Skeletal muscle tissue (tissue), 4 donors: ENCODE results near the gene EPB41L2. TPM values are rescaled to one million over a fixed set of nuclear protein-coding genes. Genes with fewer than 3 reads are reported as not detected.
A peak's percentile ranks its signal among the peaks of the same experiment; 100 is the strongest.
"Not testable (repeated sequence)": the region's sequence is repeated elsewhere in the genome, so short reads cannot be mapped to it uniquely, and the experiment has no call there.

ENCODE experiments used
- H3K27ac ChIP-seq: one replicate; pipeline ENCODE4 v1.7.0; 2013; ENCODE audit warnings: mild to moderate bottlenecking, low read depth, low read length, inconsistent platforms
- H3K27me3 ChIP-seq, 3 donors: one replicate each; pipeline ENCODE4 v1.7.0; 2013; ENCODE audit warnings: low read length in 3 of 3; ENCODE audit not compliant: control insufficient read depth in 3 of 3, insufficient read depth in 3 of 3
- H3K36me3 ChIP-seq, 3 donors: one replicate each; pipeline ENCODE4 v1.7.0; 2013; ENCODE audit warnings: low read length in 3 of 3; ENCODE audit not compliant: control insufficient read depth in 3 of 3, insufficient read depth in 3 of 3
- H3K4me1 ChIP-seq, 3 donors: one replicate each; pipeline ENCODE4 v1.7.0; 2013; ENCODE audit warnings: low read length in 3 of 3, mild to moderate bottlenecking in 3 of 3; ENCODE audit not compliant: control insufficient read depth in 3 of 3, insufficient read depth in 3 of 3
- H3K4me3 ChIP-seq, 3 donors: one replicate each; pipeline ENCODE4 v1.7.0; 2013; ENCODE audit warnings: low read length in 3 of 3
- H3K9ac ChIP-seq, 3 donors: one replicate each; pipeline ENCODE4 v1.7.0; 2013; ENCODE audit warnings: low read length in 3 of 3, mild to moderate bottlenecking in 3 of 3, moderate library complexity in 2 of 3, low read depth in 1 of 3
- H3K9me3 ChIP-seq, 3 donors: one replicate each; pipeline ENCODE4 v1.7.0; 2013; ENCODE audit warnings: low read length in 3 of 3; ENCODE audit not compliant: control insufficient read depth in 3 of 3
- total RNA-seq: library from RNA; depleted of rRNA; stranded (reverse); fragments of >200 nt; gene quantifications from one replicate; pipeline ENCODE4 v1.2.3, GENCODE V29; 2014
- donor health status: Osteomylitis.

The EPB41L2 gene
- total RNA-seq, 1 donor from 2014 or later, result 187 TPM

GRCh38 chr6:130928158-130928912, 134.7 kb downstream of the EPB41L2 start:
- Histone ChIP-seq H3K4me3 (peak overlapping the region in 1 of 3 donors; percentile 20), H3K27me3 (no peaks in the 10 kb centered on the region), H3K9me3 (no peaks in the 10 kb centered on the region), H3K27ac (peak overlapping the region; percentile 32), H3K9ac (no peak overlapping the region), H3K36me3 (peaks cover 0 to 4% (median 0%) of the 10 kb centered on the region in 3 donors), H3K4me1 (peaks cover 3 to 21% (median 20%) of the 10 kb centered on the region in 3 donors)

- peaks cover 0 to 4% (median 0%) of the 10 kb centered on the region in 3 donors for H3K36me3 ChIP-seq
- no peaks in the 10 kb centered on the region for H3K27me3 ChIP-seq
- H3K9ac ChIP-seq, result no peak overlapping the region
- no peaks in the 10 kb centered on the region for H3K9me3 ChIP-seq
- peaks cover 3 to 15% (median 15%) of the 10 kb centered on the region in 3 donors for H3K4me1 ChIP-seq
- no peak overlapping the region for H3K27ac ChIP-seq
- H3K4me3 ChIP-seq, result no peak overlapping the region
Observed at GRCh38 chr6:130927305-130927704, 135.7 kb downstream of the EPB41L2 start.

GRCh38 chr6:130923350-130923749, 139.7 kb downstream of the EPB41L2 start:
- H3K9me3 ChIP-seq, result no peaks in the 10 kb centered on the region
- H3K4me1 ChIP-seq, result peaks cover 0 to under 1% (median 0%) of the 10 kb centered on the region in 3 donors
- H3K27ac ChIP-seq, result no peak overlapping the region
- no peak overlapping the region for H3K4me3 ChIP-seq
- H3K36me3 ChIP-seq, result peaks cover 0 to 4% (median 0%) of the 10 kb centered on the region in 3 donors
- H3K27me3 ChIP-seq, result no peaks in the 10 kb centered on the region
- no peak overlapping the region for H3K9ac ChIP-seq

GRCh38 chr6:130922922-130923321, 140.1 kb downstream of the EPB41L2 start:
- Histone ChIP-seq H3K36me3 (peaks cover 0 to 4% (median 0%) of the 10 kb centered on the region in 3 donors), H3K9ac (no peak overlapping the region), H3K27me3 (no peaks in the 10 kb centered on the region), H3K9me3 (no peaks in the 10 kb centered on the region), H3K4me3 (no peak overlapping the region), H3K4me1 (no peaks in the 10 kb centered on the region), H3K27ac (no peak overlapping the region)

- no peaks in the 10 kb centered on the region for H3K4me1 ChIP-seq
- H3K36me3 ChIP-seq, result peaks cover 0 to 1% (median 0%) of the 10 kb centered on the region in 3 donors
- H3K27ac ChIP-seq, result no peak overlapping the region
- H3K9me3 ChIP-seq, result no peaks in the 10 kb centered on the region
- H3K9ac ChIP-seq, result no peak overlapping the region
- no peaks in the 10 kb centered on the region for H3K27me3 ChIP-seq
- H3K4me3 ChIP-seq, result no peak overlapping the region
Observed at GRCh38 chr6:130920969-130921368, 142.1 kb downstream of the EPB41L2 start.

- H3K9me3 ChIP-seq, result no peaks in the 10 kb centered on the region
- no peak overlapping the region for H3K27ac ChIP-seq
- no peaks in the 10 kb centered on the region for H3K27me3 ChIP-seq
- no peak overlapping the region for H3K4me3 ChIP-seq
- no peak overlapping the region for H3K9ac ChIP-seq
- peaks cover 0 to under 1% (median 0%) of the 10 kb centered on the region in 3 donors for H3K4me1 ChIP-seq
- H3K36me3 ChIP-seq, result no peaks in the 10 kb centered on the region
Observed at GRCh38 chr6:130918171-130918570, 144.9 kb downstream of the EPB41L2 start.

GRCh38 chr6:130915606-130916005, 147.4 kb downstream of the EPB41L2 start:
- not testable (repeated sequence) for H3K4me3 ChIP-seq, H3K4me1 ChIP-seq, H3K9ac ChIP-seq, H3K9me3 ChIP-seq, H3K27me3 ChIP-seq, H3K27ac ChIP-seq, H3K36me3 ChIP-seq

- H3K4me3 ChIP-seq, result no peak overlapping the region
- peaks cover 0 to 4% (median under 1%) of the 10 kb centered on the region in 3 donors for H3K4me1 ChIP-seq
- H3K9ac ChIP-seq, result no peak overlapping the region
- no peaks in the 10 kb centered on the region for H3K27me3 ChIP-seq
- no peak overlapping the region for H3K27ac ChIP-seq
- H3K36me3 ChIP-seq, result no peaks in the 10 kb centered on the region
- no peaks in the 10 kb centered on the region for H3K9me3 ChIP-seq
Observed at GRCh38 chr6:130913120-130913519, 149.9 kb downstream of the EPB41L2 start.

GRCh38 chr6:130912434-130912833, 150.6 kb downstream of the EPB41L2 start:
- Histone ChIP-seq H3K4me3 (no peak overlapping the region), H3K27me3 (no peaks in the 10 kb centered on the region), H3K36me3 (no peaks in the 10 kb centered on the region), H3K4me1 (peaks cover 0 to 5% (median 4%) of the 10 kb centered on the region in 3 donors), H3K9ac (no peak overlapping the region), H3K9me3 (no peaks in the 10 kb centered on the region), H3K27ac (no peak overlapping the region)

GRCh38 chr6:130908958-130909357, 154.1 kb downstream of the EPB41L2 start:
- no peak overlapping the region for H3K27ac ChIP-seq
- H3K27me3 ChIP-seq, result no peaks in the 10 kb centered on the region
- H3K4me3 ChIP-seq, result no peak overlapping the region
- H3K9me3 ChIP-seq, result no peaks in the 10 kb centered on the region
- no peaks in the 10 kb centered on the region for H3K36me3 ChIP-seq
- peaks cover 0 to 5% (median 4%) of the 10 kb centered on the region in 3 donors for H3K4me1 ChIP-seq
- no peak overlapping the region for H3K9ac ChIP-seq
